NCI-H82 treated with DMSO at 0.1 percent for 48 hours (cell line): Measurements from ENCODE around the gene C1QTNF2.

Experiments
- DNase-seq: peaks from one replicate; lab custom pipeline; 2025; ENCODE audit not compliant: unreplicated experiment; lab: John Stamatoyannopoulos, UW

The C1QTNF2 gene, protein sequence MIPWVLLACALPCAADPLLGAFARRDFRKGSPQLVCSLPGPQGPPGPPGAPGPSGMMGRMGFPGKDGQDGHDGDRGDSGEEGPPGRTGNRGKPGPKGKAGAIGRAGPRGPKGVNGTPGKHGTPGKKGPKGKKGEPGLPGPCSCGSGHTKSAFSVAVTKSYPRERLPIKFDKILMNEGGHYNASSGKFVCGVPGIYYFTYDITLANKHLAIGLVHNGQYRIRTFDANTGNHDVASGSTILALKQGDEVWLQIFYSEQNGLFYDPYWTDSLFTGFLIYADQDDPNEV

DNA sequence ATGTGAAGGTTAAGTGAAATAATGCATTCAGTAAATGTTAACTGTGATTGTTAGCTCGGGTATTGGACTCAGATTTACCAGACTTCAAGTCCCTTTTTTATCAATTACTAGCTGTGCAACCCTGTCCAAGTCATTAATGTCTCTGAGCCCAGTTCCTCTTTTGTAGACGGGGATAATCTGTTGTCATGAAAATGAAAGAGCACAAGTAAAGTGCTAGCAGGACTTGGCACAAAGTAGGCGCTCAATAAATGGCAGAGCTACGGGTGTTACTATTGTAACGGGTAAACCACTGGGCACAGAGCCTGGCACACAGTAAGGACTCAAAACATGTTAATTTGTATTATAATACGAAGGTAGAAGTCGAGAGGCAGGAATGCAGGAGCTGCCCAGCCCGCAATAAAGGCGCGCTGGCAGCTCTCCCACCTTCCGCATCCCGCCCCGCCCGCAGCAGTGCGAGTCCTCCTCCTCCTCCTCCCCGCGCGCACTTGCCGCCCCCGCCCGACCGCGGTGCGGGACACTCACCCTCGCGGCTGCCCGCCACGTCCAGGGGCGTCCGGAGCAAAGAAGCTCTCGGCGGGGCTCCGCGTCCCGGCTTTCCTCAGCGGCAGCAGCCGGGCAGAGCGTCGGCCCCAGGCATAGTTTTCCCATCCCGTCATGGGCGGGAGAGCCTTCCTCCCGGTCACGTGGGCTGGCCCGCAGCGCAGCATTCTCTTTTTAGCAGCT, at the start of gene C1QTNF2:
Gene C1QTNF2, minus strand, starts transcription at position 637 of the 723 bp plus-strand sequence. CDS start 15,615 bp downstream, outside the sequence.
- DNase-seq = no peak

DNA sequence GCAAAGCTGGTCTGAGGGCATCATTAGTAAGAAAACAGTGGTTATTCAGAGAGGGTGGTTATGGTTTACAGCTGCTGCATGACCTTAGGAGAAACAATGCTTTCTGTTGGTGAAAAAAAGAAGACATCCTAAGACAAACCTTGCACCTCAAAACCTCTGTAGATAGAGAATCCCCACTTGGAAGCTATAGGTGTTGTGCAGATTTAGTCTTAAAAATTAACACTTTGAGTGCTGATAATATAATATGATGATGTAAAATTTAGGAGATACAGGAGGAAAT, 49.8 kb upstream of the C1QTNF2 start:
- DNase-seq = no peak

DNA sequence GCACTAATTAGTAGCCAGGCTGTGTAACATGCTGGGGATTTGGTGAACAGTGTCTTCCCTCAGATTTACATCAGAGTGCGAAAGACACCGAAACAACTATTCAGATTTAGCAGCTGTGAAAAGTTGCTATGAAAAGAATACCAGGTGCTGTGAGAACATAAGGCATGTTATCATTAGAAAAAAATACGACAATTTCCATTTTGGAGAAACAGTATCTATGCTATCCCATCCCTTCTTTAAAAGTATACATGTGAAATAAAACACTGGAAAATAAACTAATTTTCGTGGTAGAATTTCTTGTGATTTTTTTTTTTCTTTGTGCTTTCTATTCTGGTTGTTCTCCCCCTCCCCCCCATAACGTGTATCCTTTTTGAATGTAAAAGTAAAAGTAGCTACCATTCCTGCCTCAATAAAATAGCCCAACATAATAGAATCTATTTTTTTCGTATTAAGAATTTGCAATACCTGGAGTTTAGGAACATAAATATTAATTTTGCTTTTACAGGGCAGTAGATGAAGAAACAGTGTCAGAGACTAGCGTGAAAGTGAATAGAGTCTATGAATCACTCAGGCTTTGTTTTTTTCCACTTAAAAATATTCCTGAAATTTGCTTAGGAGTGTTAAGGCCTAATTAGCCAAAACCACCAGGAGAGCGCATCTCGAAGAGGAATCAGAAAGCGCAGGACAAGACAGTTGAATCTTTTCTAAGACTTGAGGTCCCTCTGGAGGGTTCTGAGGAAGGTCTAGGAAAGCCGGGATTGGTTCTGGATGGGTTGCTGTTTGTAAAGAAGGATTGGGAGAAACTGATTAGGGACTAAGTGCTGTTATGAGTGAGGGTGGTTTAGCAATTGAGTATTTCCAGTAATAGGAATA, 49.3 kb upstream of the C1QTNF2 start:
- peak; percentile 16 for DNase-seq

DNA sequence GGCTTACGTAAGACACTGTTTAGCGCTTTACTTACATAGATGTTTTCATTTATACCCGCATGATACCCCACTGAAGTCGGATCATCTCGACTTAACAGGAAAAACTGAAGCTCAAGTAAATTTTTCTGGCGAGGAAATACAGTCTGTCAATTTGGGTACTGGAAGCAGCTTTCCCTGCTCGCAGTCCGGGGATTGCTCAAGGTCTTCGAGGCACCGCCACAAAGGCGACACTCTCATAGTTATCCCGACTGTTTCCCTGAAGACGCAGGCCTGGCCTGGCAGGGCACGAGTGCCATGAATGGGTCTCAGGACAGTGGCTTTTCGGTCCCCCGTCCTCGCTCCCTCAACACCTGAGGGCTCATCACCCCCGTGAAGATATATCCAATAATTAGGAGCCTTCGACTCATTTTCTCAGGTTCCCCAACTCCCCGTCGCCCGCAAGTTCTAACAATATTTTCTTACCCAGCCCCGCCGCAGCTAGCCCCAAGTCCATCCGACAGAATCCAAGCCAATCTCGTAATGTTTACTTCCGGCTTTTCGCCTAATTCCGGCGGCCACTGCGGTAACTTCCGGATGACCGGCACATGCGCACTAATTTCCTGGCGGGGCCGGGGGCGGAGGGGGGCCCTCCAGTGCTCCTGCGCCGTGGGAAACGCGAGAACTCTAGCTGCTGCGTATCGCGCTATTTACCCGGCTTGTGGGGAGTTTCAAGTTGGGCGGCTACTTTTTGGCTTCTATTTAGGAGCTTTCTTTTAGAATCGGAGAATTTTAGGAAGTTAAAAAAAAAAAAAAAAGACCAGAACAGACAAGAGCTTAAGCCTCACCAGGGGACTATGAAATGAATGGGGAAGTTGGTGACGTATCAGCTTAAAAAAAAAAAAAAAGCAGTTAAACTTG, 48.4 kb upstream of the C1QTNF2 start, which contains the start of gene SLU7:
Gene SLU7, minus strand, starts transcription at position 521 of the 897 bp plus-strand sequence. CDS start 3,787 bp downstream, outside the sequence.
- peak; percentile 82 for DNase-seq

DNA sequence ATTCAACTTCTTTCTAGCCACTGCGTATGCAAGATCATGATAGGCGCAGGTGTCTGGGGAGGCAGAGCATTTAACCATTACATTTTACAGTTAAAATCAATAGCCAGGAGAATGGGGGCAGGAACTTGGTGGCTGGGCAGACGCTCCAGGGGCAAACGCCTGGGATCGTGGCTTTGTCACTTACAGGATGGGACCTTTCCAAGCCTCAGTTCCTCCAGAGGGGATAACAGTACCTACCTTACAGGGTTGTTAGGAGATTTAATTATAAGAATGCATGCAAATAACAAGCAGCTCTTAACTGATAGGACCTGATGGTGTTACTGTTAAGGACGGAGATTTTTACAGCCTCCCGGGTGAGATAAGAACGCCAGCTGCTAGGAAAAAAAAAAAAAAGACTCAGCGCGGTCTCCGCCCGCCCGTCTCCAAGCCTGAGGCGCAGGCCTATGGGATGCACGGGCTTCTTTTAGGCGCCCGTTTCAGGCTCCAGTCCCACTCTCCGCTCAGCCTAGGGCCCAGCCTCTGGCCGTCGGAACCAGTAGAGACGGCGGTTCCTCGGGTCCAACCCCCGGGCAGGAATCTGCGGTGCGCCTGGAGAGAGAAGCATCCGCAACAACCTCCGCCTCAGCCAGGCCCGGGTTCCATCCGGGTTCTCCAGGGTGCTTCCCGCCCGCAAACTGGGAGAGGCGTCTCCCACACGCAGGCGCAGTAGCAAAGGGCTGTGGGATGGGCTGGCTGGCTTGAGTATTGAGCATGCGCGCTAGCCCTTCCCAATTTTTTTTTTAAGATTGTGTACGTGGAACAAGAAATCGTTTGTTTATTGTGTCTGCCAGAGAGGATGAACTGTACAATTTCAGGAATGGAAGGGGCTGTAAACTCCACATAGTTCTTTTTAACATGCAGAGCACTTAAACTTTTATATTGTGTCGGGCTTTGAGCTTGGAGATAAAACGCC, 29.3 kb upstream of the C1QTNF2 start, which contains the start of gene FAM200C:
Gene FAM200C, minus strand, starts transcription at position 653 of the 952 bp plus-strand sequence. CDS start 4,564 bp downstream, outside the sequence.
- DNase-seq = peak; percentile 84

DNA sequence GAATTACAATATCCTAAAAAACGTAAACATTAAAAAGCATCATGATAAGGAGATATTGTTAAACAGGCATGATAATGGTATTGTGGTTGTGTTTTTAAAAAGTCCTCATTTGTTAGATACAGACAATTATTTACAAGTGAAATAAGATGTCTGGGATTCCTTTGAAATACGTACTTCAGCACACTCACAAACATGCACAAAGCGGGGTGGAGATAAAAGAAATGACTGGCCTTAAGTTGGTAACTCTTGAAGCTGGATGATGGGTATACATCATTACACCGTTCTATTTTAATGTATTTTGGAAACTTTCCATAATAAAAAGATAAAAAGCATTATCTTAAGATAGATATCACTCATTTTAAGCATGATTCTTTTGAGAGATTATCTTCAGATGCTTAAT, 28.4 kb upstream of the C1QTNF2 start:
- DNase-seq = no peak

DNA sequence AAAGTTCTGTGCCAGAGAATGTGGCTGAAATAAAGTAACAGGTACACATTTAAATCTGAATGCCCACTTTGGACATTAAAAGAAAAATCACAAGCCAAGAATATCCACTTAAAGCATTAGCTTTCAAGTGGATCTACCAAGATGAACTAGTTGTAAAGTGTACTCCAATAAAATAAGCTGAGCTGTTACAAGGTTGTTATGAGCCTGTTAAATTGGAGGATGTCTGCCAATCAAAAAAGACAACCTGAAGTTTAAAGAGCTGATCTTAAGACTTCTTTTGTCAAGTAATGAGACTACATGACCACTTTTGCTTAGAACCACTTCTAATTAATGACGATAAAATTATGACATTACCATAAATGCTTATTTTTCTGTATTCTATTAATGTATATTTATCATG, 27.1 kb upstream of the C1QTNF2 start:
- DNase-seq = no peak

DNA sequence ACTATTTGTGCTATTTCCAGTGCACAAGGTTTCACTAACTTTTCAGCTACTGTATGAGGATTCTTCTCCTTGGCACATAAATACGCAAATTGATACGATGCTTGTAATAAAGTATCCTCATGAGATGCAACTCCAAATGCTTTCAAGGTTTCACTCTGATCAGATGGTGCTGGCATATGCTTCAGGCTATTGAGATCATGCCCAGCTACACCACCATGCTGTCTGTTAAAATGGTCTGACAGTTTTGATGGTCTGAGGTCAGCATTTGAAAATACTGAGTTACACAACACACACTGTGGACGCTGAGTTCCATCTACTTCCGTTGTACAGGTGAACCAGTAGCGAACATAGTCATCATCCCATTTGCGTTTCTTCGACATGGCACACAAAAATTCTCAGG, 24.7 kb upstream of the C1QTNF2 start:
- DNase-seq = no peak

DNA sequence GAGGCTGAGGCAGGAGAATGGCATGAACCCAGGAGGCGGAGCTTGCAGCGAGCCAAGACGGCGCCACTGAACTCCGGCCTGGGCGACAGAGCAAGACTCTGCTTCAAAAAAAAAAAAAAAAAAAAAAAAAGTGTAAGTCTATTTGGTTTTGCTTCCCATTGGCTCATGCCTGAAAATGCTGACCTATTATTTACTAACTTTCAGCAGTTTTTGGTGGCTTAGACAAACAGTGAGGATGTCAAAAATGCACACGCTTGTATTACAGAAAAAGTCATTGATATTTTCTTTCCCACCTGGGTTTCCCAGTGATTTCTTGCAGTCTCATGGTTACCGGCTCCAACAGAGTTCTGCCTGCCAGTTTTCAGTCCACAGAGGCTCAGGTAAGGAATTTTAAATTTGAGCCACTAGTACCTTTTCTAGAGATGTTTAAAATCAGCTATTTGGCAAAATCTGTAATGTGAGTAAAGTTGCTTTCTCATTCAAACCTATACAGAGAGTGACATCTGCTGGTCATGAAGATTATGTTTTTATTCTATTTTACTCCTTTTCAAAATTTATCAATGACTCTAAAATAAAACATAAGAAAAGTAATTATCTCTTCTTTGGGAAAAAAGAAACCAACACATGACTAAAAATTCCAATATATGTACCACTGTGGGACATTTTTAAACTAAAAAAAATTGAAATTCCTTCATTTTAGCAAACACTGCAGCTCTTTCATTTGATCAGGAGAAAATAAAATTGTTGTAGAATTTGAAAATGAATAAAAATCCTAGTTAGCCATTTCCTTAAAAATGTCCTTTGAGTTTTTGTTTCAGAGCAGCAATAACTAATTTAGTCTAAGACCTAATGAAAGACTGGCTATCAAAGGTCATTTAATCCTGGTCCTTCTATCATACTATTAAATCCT, 20.6 kb upstream of the C1QTNF2 start:
- no peak for DNase-seq

DNA sequence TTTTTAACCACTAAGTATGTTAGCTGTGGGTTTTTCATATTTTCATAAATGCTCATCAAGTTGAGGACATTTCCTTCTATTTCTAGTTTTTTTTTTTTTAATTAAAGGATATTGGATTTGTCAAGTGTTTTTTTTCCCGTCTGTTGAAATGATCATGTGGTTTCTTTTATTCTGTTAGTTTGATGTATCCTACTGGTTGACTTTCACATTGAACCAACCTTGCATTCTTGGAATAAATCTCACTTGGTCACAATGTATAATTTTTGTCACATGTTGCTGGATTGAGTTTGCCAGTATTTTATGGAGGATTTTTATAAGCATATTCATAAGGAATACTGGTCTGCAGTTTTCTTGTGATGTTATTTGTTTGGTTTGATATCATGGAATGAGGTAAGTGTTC, 17.0 kb upstream of the C1QTNF2 start:
- no peak for DNase-seq

DNA sequence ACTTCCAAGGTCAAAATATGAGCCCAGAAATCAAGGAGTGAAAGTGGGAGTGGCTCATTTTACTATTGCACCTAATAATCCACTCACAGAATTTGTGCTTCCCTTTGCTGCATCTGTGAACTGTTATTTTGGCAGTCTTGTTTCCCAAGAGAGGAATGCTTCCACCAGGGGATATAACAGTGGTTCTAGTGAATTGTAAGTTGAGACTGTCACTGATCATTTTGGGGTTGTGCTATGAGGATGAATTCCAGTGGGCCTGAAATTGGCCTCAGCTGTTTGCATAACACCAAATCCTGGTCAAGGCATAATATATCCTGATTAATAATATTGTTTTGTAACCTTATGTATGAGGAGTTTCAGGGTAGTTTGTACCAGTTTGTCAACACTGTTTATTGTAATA, 15.1 kb upstream of the C1QTNF2 start:
- no peak for DNase-seq

DNA sequence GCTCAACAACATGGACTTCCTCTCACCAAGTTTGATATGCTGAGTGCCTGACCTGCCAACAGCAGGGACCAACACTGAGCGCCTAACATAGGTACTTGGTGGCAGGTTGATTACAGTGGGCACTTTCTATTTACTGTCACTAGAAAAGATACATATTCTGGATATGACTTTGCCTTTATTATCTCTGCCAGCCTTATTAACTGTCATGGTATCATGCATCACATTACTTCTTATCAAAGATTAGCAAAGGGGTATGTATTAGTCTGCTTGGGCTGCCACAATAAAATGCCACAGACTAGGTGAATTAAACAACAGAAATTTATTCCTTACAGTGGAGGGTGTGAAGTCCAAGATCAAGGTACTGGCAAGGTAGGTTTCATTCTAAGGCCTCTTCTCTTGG, 14.3 kb upstream of the C1QTNF2 start:
- no peak for DNase-seq

DNA sequence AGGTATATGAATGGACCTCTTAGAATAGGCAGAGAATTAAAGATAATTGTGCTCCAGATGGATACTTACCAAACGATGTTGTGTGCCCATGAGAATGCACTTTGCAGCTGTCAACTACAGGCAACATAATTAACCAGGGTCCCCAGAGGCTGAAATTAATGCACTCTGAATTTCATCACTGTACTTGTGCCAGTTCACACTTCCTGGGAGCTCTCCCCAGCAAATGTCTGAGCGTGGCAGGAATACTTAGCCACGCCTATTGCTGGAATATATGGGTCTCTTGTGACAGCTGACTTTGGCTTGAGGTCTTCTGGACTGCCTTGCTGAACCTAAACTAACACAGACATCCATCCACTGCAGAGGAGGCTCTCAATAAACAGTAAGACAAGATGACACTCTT, 11.9 kb upstream of the C1QTNF2 start:
- no peak for DNase-seq

DNA sequence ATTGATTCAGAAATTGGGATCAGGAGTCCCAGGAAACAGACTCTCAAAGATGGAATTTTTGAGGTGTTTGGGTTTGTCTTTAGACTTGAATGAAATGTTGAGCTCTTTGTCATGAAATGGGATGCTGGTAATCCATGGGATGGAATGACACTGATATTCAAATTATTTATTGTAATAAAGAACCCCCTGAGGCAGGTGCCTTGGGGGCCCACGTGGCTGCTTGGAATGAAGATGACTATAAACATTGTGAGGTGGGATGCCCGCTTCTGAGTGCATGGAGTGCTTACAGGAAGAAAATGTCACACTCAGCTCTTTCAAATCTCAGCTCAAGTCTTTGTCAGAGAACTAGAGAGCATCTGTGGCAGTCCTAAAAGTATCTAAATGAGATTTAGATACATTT, 9.6 kb upstream of the C1QTNF2 start:
- no peak for DNase-seq

DNA sequence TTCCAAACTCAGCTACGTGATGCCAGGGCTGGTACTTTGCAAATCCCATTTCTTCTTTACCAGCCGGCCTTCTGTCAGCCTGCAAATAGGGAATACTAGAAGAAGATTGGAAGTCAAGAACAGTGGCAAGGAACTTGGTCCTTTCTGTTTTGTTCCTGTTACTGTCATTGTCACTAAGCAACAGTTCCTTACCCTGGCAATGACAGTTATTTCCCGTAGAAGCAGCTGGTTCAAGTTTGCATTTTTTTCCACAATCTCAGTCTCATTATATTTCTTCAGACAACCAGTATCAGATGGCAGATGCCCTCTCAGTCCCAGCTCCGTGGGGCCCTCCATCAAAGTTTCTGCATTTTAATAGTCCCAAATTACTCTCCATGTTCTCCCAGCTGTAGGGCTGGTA, 9.1 kb upstream of the C1QTNF2 start:
- DNase-seq = no peak

DNA sequence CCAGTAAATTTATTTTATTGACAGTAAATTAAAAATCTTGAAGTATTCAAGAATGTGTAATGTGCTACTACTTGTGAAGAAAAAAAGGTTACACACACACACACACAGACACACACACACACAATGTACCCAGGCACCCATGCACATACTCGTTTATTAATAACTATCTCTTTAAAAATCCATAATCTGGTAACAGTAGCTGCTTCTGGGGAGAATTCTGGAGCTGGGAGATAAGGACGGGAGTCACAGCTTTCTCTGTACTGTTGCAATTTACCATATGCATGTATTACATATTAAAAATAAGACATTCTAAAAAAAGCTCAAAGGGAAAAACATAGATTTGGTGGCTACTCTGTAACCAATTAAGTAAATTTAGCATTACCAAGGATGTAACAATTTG, 7.9 kb upstream of the C1QTNF2 start:
- DNase-seq = no peak

DNA sequence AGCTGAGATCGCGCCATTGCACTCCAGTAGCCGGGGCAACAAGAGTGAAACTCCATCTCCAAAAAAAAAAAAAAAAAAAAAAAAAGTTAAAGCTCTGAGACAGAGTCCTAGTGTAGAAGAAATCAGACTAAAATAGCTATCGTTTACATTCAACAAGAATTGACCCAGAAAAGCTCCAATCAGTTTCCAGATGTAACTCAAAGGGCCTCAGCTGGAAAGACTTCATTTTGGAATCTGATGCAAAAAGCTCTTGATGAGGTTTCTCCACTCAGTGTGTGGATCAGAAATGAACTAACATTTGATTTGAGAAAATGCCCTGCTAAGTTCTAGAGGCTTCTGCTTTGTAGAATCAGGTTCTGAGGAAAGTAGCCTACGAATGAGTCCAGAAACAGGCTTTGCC, 7.2 kb upstream of the C1QTNF2 start:
- no peak for DNase-seq

DNA sequence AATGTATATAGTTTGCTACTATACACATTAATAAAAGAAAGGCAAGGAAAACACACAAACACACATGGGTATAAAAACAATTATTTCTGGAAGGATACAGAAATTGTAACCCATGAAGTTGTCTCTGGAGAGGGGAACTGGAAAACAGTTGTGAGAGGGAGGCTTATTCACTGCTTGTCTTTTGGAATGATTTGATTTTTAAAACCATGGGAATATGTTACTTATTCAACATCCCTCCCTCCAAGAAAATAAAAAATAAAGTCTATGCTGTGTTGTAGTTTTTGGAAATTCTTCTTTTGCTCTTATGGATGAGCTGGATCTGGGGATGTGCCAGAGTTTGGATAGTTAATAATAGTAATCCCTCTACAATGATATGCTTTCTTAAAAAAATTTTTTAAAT, 6.0 kb upstream of the C1QTNF2 start:
- DNase-seq = no peak

DNA sequence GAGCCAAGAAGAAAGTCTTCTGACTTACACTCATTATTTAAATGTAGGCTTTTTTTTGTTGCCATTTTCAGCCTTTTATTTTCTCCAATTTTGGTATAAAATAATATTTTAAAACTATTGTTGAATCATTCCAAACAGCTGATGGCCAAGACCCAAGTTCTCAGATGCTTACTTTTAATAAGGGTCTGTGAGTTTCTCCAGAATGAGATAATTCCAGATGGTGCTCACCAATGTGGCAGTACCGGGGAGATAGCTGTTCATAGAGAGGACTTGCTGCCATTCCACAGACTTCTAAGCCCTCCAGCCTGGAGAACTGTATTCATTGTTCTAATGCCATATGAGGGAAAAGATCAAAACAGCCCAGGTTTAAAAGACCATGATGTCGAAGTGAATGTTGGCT, 5.3 kb upstream of the C1QTNF2 start:
- DNase-seq = no peak
